Stimulated activated CD4-positive, alpha-beta T cell treated with anti-CD3 and anti-CD28 coated beads, Interleukin-1b, Interleukin-23, amount 100 ng/mL, for 24 hours (primary cell): ENCODE results near the gene SLC29A2.
A peak's percentile ranks its signal among the peaks of the same experiment; 100 is the strongest.
"Not testable (repeated sequence)": the region's sequence is repeated elsewhere in the genome, so short reads cannot be mapped to it uniquely, and the experiment has no call there.

Experiments
- DNase-seq, 4 experiments: peaks; one replicate each; pipeline ENCODE4 v3.0.0-alpha.2; 2020; ENCODE audit warnings: low read depth in 4 of 4, low spot score in 1 of 4

SLC29A2 gene

GRCh38 chr11:66334605-66335442 lies 36.7 kb downstream of the SLC29A2 start:
- no peak for DNase-seq

- DNase-seq: no peak
These were observed 37.5 kb downstream of the SLC29A2 start for GRCh38 chr11:66333896-66334604.

GRCh38 chr11:66333220-66333877 lies 38.2 kb downstream of the SLC29A2 start:
- DNase-seq: no peak

GRCh38 chr11:66332371-66333219 lies 39.0 kb downstream of the SLC29A2 start:
- DNase-seq: no peak

- DNase-seq: no peak
These were observed 39.8 kb downstream of the SLC29A2 start for GRCh38 chr11:66331542-66332370.

GRCh38 chr11:66330931-66331330 lies 40.6 kb downstream of the SLC29A2 start:
- DNase-seq: no peak

GRCh38 chr11:66329165-66329673 lies 42.3 kb downstream of the SLC29A2 start:
- no peak for DNase-seq

GRCh38 chr11:66328302-66329144 lies 43.0 kb downstream of the SLC29A2 start:
- peak; percentile 52 to 79 (median 74) for DNase-seq

- no peak for DNase-seq
These were observed 43.6 kb downstream of the SLC29A2 start for GRCh38 chr11:66328031-66328301.

GRCh38 chr11:66327171-66328030 lies 44.2 kb downstream of the SLC29A2 start:
- DNase-seq: no peak

- no peak for DNase-seq
These were observed 45.1 kb downstream of the SLC29A2 start for GRCh38 chr11:66326261-66327111.

GRCh38 chr11:66325263-66325671 lies 46.3 kb downstream of the SLC29A2 start:
- no peak for DNase-seq

- DNase-seq: no peak
These were observed 46.9 kb downstream of the SLC29A2 start for GRCh38 chr11:66324664-66325063.

GRCh38 chr11:66323684-66324083 lies 47.9 kb downstream of the SLC29A2 start:
- DNase-seq: no peak

- DNase-seq: no peak
These were observed 48.7 kb downstream of the SLC29A2 start for GRCh38 chr11:66322732-66323427.

- no peak for DNase-seq
These were observed 50.0 kb downstream of the SLC29A2 start for GRCh38 chr11:66321606-66322005.

- DNase-seq: not testable (repeated sequence)
These were observed 50.8 kb downstream of the SLC29A2 start for GRCh38 chr11:66320748-66321147.
